NCI-H2107 treated with DMSO at 0.1 percent for 48 hours (cell line): ENCODE measurements around the gene TMEM39B.
A peak's percentile ranks its signal among the peaks of the same experiment; 100 is the strongest.
"Not testable (repeated sequence)": the region's sequence is repeated elsewhere in the genome, so short reads cannot be mapped to it uniquely, and the experiment has no call there.

Experiments used
- DNase-seq: peaks from one replicate; lab custom pipeline; 2025; ENCODE audit not compliant: unreplicated experiment; lab: John Stamatoyannopoulos, UW

TMEM39B gene

DNA sequence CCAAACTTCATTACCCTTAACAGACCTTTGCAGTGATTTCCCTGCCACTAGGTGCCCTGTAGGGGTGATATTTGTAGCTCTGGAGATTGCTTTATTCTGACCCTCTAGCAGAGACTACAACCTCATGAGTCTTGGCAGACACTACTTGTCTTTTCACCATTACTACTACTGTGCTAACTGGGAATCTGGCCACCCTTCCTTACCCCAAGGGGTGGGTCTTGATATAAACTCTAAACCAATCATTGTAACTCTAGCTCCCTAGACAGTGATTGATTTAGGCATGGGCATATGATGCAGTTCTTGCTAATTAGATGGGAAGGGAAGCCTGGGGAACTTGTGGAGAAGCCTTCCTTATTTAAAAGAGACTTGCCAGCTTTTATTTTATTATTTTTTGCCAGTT lies 39.0 kb downstream of the TMEM39B start:
- DNase-seq: no peak

DNA sequence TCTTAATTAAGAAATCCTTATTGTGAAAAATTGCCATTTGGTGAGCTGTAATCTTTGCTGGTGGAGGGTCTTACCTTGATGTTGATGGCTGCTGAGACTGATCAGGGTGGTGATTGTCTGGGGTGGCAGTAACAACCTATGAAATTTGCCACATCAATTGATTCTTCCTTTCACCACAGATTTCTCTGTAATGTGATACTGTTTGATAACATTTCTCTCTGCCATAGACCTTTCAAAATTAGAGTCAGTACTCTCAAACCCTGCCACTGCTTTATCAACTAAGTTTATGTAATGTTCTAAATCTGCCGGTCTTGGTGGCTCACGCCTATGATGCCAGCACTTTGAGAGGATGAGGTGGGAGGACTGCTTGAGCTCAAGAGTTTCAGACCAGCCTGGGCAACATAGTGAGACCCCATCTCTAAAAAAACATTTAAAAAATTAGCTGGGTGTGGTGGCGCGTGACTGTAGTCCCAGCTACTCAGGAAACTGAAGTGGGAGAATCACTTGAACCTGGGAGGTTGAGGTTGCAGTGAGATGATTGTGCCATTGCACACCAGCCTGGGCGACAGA lies 40.2 kb downstream of the TMEM39B start:
- no peak for DNase-seq

DNA sequence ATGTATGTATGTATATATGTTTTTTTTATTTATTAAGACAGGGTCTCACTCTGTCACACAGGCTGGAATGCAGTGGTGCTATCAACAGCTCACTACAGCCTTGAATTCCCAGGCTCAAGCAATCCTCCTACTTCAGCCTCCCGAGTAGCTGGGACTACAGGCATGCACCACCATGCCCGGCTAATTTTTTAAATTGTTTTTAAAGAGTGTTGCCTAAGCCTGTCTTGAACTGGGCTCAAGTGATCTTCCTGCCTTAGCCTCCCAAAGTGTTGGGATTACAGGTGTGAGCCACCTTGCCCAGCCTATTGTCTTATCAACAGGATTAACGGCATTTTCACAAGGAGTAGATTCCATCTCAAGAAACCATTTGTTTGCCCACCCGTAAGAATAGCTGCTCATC lies 40.7 kb downstream of the TMEM39B start:
- DNase-seq: not testable (repeated sequence)

DNA sequence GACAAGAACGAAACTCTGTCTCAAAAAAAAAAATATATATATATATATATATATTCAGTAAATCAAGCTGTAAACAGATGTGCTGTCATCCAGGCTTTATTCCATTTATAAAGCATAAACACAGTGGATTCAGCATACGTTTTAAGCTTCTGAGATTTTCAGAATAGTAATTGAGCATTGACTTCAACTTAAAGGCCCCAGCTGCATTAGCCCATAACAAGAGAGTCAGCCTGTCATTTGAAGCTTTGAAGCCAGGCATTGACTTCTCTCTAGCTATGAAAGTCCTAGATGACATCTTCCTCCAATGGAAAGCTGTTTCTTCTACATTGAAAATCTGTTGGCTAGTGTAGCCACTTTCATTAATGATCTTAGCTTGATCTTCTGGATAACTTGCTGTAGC lies 41.7 kb downstream of the TMEM39B start:
- no peak for DNase-seq

DNA sequence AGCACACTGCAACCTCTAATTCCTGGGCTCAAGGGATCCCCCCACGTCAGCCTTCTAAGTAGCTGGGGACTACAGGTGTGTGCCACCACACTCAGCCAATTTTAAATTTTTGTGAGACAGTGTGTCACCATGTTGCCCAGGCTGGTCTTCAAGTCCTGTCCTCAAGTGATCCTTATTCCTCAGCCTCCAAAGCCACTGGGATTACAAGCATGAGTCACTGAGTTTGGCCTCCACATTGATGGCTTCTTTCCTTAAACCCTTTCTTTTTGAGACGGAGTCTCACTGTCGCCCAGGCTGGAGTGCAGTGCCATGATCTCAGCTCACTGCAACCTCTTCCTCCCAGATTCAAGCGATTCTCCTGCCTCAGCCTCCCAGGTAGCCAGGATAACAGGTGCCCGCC lies 42.8 kb downstream of the TMEM39B start:
- no peak for DNase-seq

DNA sequence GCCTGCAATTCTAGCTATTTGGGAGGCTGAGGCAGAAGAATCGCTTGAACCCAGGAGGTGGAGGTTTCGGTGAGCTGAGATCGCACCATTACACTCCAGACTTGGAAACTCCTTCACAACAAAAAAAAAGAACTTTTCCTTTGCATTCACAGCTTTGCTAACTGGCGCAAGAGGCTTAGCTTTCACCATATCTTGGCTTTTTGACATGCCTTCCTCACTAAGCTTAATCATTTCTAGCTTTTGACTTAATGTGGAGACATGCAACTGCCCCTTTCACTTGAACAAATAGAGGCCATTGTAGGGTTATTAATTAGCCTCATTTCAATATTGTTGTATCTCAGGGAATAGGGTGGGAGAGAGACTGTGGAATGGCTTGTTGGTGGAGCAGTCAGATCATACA lies 43.8 kb downstream of the TMEM39B start:
- no peak for DNase-seq

DNA sequence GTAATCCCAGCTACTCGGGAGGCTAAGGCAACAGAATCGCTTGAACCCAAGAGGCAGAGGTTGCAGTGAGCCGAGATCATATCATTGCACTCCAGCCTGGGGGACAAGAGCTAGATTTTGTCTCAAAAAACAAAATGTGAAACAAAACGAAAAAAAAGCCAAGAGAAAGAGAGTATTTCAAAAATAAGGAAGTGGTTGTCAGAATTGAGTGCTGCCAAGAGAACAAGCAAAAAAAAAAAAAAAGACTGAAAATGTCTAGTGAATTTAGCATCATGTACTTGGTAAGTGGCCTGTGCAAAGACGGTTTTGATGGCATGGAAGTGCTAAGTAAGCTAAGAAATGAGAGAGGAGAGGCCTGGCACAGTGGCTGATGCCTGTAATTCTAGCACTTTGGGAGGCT lies 49.4 kb downstream of the TMEM39B start:
- DNase-seq: no peak

DNA sequence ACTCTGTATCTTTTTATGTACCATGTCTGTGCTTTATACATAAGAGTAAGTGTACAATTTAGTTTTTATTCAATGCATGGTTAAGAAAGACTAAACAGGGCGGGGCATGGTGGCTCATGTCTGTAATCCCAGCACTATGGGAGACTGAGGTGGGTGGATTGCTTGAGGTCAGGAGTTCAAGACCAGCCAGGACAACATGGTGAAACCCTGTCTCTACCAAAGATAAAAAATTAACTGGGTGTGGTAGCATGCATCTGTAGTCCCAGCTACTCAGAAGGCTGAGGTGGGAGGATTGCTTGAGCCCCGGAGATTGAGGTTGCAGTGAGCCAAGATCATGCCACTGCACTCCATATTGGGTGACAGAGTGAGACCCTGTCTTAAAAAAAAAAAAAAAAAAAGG lies 50.6 kb downstream of the TMEM39B start:
- not testable (repeated sequence) for DNase-seq

DNA sequence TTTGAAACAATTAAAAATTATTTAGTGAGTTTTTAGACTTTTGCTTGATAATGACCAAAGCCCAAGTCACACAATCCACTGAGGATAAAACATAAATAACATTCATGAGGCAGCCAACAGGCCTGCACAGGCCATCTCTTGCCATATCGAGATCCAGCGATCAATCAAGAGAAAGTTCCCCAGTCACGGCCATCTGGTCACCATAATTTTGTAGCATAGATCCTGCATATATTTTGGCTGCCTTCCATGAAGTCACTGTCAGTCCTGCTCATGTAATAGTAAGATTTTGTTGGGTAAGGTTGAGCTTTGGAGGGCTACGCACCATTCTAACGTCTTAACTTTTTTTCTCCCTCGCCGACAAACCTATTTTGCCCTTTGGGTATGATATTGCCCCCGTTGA lies 52.6 kb downstream of the TMEM39B start:
- no peak for DNase-seq

DNA sequence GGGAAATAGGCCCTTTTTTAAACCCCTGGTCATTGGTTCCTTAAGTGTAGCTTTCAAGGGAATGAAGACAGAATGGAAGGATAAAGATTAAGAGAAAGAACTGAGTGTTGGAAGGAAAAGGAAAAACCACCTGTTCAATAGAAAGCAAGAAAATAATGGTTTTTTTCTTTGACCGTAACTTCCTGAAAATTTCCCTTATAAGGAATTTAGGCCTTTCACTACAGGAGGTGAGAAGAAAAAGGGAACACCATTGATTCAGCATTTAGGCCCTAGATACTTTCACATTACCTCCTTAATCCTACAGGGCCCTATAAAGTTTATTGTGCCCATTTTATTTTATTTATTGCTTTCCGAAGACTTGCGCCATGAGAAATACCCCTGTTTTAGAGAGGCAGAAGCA lies 54.0 kb downstream of the TMEM39B start:
- DNase-seq: no peak

DNA sequence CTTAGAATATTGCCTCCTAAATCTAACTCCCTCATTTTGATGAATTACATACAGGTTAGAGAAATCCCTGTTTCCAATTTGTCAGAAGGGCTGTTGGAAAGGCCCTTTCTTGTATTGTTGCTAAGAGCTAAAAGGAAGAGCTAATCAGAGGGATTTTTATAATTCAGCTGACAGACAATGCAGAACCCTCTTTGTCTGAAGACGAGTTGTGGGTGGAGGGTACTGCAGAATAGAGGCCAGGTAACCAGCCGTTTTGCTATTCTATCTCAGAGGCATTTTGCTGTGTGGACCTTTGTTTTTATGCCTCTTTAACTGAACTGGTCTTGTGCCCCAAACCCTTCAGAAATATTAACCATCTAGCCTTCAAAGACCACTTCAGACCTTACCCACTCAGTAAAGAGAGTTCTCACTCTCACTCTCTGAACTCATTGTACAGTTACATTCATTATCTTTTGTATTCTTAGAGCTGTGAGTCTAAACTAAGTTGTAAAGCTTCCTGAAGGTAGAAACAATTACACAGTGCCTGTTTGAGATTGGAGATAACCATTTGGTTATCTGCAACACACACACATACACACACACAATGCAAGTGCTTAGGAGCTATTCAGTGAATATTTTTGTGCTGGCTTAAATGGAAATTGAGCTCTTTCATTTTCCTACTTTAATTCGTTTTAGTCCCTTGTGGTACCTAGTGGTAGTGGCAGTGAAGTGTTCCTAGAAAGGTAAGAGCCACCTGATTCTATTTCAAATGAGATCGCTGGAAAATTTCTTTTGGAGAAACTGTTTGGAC lies 54.9 kb downstream of the TMEM39B start:
- no peak for DNase-seq

DNA sequence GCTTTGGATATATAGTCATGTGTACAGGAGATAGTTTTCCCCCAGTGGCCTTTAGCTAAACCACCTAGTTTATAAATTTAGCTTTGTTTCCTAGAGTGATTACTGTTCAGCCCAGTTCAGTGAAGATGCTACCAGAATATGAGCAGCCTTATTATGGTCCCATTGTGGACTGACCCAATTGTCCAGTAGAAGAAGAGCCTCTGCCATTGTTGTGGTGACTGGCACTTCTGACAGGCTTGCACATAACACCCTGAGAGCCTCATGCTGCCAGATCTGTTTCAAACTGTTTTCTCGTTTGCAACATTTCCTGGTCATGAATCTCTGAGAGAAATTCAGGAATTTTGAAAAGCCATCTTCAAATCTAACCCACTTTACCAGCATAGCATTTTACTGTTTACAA lies 55.7 kb downstream of the TMEM39B start:
- DNase-seq: no peak

DNA sequence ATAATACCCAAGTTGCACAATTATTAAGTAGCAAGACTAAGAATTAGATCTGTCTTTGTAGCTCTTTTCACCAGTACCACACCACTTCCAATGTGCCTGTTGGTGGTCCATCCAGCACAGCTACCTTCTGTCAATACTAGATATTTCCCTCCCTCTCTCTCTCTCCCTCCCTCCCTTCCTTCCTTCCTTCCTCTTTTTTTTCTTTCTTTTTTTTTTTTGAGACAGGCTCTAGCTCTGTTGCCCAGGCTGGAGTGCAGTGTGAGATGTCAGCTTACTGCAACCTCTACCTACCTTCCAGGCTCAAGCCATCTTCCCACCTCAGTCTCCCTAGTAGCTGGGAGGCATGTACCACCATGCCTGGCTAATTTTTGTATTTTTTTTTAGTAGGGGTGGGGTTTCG lies 56.2 kb downstream of the TMEM39B start:
- no peak for DNase-seq

DNA sequence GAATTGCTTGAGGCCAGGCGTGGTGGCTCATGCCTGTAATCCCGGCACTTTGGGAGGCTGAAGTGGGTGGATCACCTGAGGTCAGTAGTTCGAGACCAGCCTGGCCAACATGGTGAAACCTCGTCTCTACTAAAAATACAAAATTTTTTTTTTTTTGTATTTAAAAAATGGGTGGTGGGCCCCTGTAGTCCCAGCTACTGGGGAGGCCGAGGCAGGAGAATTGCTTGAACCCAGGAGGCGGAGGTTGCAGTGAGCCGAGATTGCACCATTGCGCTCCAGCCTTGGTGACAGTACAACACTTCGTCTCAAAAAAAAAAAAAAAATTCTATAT lies 61.2 kb downstream of the TMEM39B start:
- not testable (repeated sequence) for DNase-seq

DNA sequence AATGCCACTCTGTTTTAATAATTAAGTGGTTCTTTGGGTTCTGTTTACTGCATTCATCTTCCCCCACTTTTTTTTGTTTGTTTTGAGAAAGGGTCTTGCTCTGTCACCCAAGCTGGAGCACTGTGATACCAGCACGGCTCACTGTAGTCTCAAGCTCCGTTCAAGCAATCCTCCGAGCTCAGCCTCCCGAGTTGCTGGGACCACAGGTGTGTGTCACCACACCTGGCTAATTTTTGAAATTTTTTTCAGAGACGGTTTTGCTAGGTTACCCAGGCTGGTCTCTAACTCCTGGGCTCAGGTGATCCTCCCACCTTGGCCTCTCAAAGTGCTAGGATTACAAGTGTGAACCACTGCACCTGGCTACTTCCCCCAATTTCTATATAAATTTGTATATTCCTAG lies 64.4 kb downstream of the TMEM39B start:
- no peak for DNase-seq

DNA sequence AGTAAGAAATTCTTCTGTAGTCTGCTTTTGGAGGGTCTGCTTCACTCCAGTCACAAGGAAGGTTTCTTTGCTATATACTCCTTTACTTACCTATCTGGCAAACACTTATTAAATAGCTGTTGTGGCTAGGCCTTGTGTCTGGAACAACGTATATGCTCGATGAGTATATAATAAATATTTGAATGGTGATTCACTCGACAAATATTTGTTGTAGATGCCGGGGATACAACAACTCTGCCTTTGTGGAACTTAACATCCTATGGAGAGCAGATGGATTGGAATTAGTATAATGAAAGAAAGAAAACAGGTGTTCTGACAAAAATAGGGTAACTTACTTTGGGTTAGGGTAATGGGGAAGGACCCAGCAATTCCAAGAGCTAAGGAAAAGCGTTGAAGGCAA lies 66.2 kb downstream of the TMEM39B start:
- no peak for DNase-seq

DNA sequence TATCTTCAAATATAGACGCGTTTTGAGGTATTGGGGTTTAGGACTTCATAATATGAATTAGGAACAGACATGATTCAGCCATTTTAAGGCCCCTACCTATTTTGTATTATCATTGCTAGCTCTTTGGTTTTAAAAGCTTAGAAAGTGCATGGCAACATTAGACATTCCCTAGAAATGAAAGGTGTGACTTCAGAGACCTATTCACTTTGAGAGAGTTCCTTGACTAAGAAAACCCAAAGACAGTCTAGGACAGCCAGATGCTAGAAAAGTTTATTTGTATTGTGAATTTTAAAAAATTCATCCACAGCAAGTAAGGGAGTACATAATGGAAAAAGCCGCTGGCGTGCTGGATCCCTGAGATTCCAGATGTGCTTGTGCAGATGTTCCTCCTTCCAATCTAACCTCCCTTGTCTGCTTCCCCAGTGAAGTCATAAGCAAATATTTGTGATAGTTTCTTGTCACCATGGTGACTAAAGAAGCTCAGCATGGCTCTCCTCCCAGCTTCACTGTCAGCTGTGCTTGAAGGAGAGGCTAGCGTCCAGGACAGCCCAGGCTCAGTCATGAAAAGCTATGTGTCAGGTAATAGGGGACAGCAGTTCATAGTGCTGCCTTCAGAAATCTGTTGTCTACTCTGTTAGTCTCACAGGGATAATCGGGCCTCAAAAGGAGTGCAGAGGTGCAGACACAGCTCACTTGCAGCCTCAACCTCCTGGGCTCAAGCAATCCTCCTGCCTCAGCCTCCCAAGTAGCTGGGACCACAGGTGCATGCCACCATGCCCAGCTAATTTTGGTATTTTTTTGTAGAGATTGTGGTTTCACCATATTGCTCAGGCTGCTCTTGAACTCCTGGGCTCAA lies 69.9 kb downstream of the TMEM39B start:
- DNase-seq: no peak

DNA sequence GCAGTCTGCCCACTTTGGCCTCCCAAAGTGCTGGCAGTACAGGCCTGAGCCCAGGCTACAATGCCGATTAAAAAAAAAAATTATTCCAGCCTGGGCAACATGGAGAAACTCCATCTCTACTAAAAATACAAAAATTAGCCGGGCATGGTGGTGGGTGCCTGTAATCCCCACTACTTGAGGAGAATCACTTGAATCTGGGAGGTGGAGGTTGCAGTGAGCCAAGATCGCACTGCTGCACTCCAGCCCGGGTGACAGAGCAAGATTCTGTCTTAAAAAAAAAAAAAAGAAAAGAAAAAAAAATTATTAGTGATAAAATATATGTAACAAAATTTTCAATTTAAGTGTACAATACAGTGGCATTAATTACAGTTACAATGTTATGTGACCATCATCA lies 70.6 kb downstream of the TMEM39B start:
- DNase-seq: not testable (repeated sequence)

DNA sequence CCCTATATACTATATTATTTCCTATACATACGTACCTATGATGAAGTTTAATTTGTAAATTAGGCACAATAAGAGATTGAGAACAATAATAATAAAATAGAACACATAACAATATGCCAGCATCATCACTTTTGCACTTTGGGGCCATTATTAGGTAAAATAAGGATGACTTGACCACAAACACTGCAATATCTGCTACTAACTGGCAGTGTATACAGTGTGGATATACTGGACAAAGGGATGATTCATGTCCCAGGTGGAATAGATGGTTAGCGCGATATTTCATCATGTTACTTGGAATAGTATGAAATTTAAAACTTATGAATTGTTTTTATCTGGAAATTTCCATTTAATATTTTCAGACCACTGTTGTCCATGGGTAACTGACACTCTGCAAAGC lies 71.3 kb downstream of the TMEM39B start:
- DNase-seq: no peak

DNA sequence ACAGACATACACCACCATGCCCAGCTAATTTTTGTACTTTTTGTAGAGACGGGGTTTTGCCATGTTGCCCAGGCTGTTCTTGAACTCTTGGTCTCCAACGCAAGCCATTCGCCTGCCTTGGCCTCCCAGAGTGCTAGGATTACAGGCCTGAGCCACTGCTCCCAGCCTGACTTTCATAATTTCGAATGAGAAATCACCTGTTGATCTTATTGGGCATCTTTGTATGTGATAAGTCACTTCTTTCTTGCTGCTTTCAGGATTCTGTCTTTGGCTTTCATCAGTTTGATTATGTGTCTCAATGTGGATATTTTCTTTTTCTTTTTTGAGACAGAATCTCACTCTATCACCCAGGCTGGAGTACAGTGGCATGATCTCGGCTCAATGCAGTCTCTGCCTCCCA lies 75.1 kb downstream of the TMEM39B start:
- not testable (repeated sequence) for DNase-seq

DNA sequence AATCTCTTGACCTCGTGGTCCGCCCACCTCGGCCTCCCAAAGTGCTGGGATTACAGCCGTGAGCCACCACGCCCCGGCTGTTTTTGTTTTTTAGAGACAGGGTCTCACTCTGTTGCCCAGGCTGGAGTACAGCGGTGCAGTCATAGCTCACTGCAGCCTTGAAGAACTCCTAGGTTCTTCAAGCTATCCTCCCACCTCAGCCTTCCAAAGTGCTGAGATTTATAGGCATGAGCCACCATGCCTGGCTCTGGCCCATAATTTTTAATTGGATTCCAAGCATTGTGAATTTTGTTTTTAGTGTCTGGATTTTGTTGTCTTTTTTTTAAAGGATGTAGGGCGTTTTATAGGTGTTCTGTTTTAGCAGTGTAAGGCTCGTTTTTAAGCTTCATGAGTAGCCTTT lies 78.1 kb downstream of the TMEM39B start:
- no peak for DNase-seq

DNA sequence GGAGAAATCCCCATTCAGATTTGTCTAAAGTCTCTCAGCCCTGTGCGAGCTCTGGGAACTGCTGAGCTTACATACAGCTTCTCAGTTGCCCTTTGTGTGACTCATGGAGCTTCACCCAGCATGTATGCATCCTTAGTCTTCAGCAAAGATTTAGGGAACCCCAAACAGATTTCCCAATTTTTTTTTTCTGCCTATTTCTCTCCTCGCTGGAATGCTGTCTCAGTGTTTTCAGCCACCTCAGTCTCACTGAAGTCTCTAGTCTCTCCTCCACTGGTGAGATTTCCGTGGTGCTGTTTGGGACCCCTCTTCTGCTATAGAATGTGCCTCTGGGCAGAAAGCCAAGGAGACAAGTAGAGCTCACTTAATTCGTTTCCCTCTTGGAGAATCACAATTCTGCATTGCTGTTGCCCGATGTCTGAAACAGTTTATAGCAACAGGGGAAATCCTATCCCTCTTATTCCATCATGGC lies 78.6 kb downstream of the TMEM39B start:
- peak; percentile 35 for DNase-seq
